ENCODE data around the gene FTCD. TPM values are rescaled to one million over a fixed set of nuclear protein-coding genes. Genes with fewer than 3 reads are reported as not detected.

FTCD gene
- total and polyA plus RNA-seq, 2 donors (not counting 3 experiments of a cell fraction or from before 2014, with no cell fraction given) = 0.06 to 1.2 TPM

- H4K20me1 ChIP-seq (replicated peaks; ENCODE audit: control insufficient read depth, extremely low read depth, insufficient read depth, low read length) = no peaks in the 10 kb centered on the region
- no peaks in the 10 kb centered on the region for H3K79me2 ChIP-seq (ENCODE audit: control insufficient read depth, insufficient read depth, low read length)
- peaks cover 27% of the 10 kb centered on the region for H3K4me1 ChIP-seq (ENCODE audit: control insufficient read depth, extremely low read depth, insufficient read depth, low read length)
- no peak overlapping the region for H3K27ac ChIP-seq (ENCODE audit: insufficient read depth, low read depth, low read length)
- no peak for TF ChIP-seq CTCF (IDR thresholded peaks at IDR 0.05; ENCODE audit: extremely low read depth in 1 of 2, insufficient read depth in 1 of 2, low read depth in 1 of 2, low read length in 2 of 2)
- H3K36me3 ChIP-seq (ENCODE audit: control insufficient read depth in 2 of 2, extremely low read depth in 1 of 2, insufficient read depth in 2 of 2, low read length in 2 of 2) = peaks cover 4 to 25% of the 10 kb centered on the region in 2 experiments
- H2AFZ ChIP-seq (ENCODE audit: low read depth, low read length) = no peak overlapping the region
- no peak overlapping the region for H3K4me2 ChIP-seq (ENCODE audit: insufficient read depth, low read length)
- intact Hi-C loops (cut with micrococcal nuclease) = loop anchor here (5.0 kb wide), 1 partner anchor 38 kb away; no protein-coding TSS in a partner anchor
- POLR2A ChIA-PET = no interaction called here
- dilution Hi-C loops (cut with MboI; ENCODE audit: extremely low pct_ligation_motif_present, low sequenced_read_pairs) = no loop called here
- no peak overlapping the region for H3K9ac ChIP-seq (replicated peaks; ENCODE audit: extremely low read depth, insufficient read depth, low read length)
- H3K9me3 ChIP-seq (replicated peaks; ENCODE audit: control insufficient read depth, insufficient read depth, low read length) = no peaks in the 10 kb centered on the region
- no peaks in the 10 kb centered on the region for H3K27me3 ChIP-seq (ENCODE audit: control insufficient read depth in 2 of 2, insufficient read depth in 2 of 2, low read length in 2 of 2)
- FAIRE-seq (no peak), DNase-seq (ENCODE audit: low read depth, low spot score) (no peak)
- H3K9me1 ChIP-seq (replicated peaks; ENCODE audit: control insufficient read depth, extremely low read depth, insufficient read depth, low read length) = no peaks in the 10 kb centered on the region
- no TSS peak for BruUV-seq (replicated peaks)
- CTCF ChIA-PET = interaction anchor here (1.7 kb wide), 1 partner anchor 37 kb away, joined by 8 read pairs; no protein-coding TSS in a partner anchor
- no peak overlapping the region for H3K4me3 ChIP-seq (replicated peaks in 1 of 3; ENCODE audit: insufficient read depth in 1 of 3, low read depth in 1 of 3, low read length in 3 of 3)
Measured at GRCh38 chr21:46189959-46190490, 34.6 kb upstream of the FTCD start.

- FAIRE-seq (no peak), DNase-seq (ENCODE audit: low read depth, low spot score) (peak; percentile 14)
- ChIA-PET CTCF (interaction anchor here (1.7 kb wide), 1 partner anchor 36 kb away, joined by 8 read pairs; no protein-coding TSS in a partner anchor), POLR2A (no interaction called here)
- H3K27ac ChIP-seq (ENCODE audit: insufficient read depth, low read depth, low read length) = peak overlapping the region; percentile 69
- H3K4me3 ChIP-seq (replicated peaks in 1 of 3; ENCODE audit: insufficient read depth in 1 of 3, low read depth in 1 of 3, low read length in 3 of 3) = no peak overlapping the region
- peak overlapping the region; percentile 3 for H3K4me2 ChIP-seq (ENCODE audit: insufficient read depth, low read length)
- no peaks in the 10 kb centered on the region for H4K20me1 ChIP-seq (replicated peaks; ENCODE audit: control insufficient read depth, extremely low read depth, insufficient read depth, low read length)
- peaks cover 31% of the 10 kb centered on the region for H3K4me1 ChIP-seq (ENCODE audit: control insufficient read depth, extremely low read depth, insufficient read depth, low read length)
- H3K27me3 ChIP-seq (ENCODE audit: control insufficient read depth in 2 of 2, insufficient read depth in 2 of 2, low read length in 2 of 2) = no peaks in the 10 kb centered on the region
- no peaks in the 10 kb centered on the region for H3K9me3 ChIP-seq (replicated peaks; ENCODE audit: control insufficient read depth, insufficient read depth, low read length)
- TSS peak; percentile 59 for BruUV-seq (replicated peaks)
- dilution Hi-C loops (cut with MboI; ENCODE audit: extremely low pct_ligation_motif_present, low sequenced_read_pairs) = no loop called here
- no peak overlapping the region for H2AFZ ChIP-seq (ENCODE audit: low read depth, low read length)
- intact Hi-C loops (cut with micrococcal nuclease) = loop anchor here (5.0 kb wide), 1 partner anchor 37 kb away; no protein-coding TSS in a partner anchor
- no peaks in the 10 kb centered on the region for H3K79me2 ChIP-seq (ENCODE audit: control insufficient read depth, insufficient read depth, low read length)
- TF ChIP-seq MAX (IDR thresholded peaks at IDR 0.05; ENCODE audit: insufficient read depth, insufficient read length) = peak; percentile 81
- no peak for TF ChIP-seq JUN (IDR thresholded peaks at IDR 0.05; ENCODE audit: borderline replicate concordance, insufficient read depth, insufficient read length, low read depth)
- H3K36me3 ChIP-seq (ENCODE audit: control insufficient read depth in 2 of 2, extremely low read depth in 1 of 2, insufficient read depth in 2 of 2, low read length in 2 of 2) = peaks cover 3 to 19% of the 10 kb centered on the region in 2 experiments
- H3K9me1 ChIP-seq (replicated peaks; ENCODE audit: control insufficient read depth, extremely low read depth, insufficient read depth, low read length) = no peaks in the 10 kb centered on the region
- peak overlapping the region; percentile 33 for H3K9ac ChIP-seq (replicated peaks; ENCODE audit: extremely low read depth, insufficient read depth, low read length)
Measured at GRCh38 chr21:46189213-46189958, 34.0 kb upstream of the FTCD start.

Data from endothelial cell of umbilical vein (primary cell).